ENCODE measurements around the gene DHH.

DNA sequence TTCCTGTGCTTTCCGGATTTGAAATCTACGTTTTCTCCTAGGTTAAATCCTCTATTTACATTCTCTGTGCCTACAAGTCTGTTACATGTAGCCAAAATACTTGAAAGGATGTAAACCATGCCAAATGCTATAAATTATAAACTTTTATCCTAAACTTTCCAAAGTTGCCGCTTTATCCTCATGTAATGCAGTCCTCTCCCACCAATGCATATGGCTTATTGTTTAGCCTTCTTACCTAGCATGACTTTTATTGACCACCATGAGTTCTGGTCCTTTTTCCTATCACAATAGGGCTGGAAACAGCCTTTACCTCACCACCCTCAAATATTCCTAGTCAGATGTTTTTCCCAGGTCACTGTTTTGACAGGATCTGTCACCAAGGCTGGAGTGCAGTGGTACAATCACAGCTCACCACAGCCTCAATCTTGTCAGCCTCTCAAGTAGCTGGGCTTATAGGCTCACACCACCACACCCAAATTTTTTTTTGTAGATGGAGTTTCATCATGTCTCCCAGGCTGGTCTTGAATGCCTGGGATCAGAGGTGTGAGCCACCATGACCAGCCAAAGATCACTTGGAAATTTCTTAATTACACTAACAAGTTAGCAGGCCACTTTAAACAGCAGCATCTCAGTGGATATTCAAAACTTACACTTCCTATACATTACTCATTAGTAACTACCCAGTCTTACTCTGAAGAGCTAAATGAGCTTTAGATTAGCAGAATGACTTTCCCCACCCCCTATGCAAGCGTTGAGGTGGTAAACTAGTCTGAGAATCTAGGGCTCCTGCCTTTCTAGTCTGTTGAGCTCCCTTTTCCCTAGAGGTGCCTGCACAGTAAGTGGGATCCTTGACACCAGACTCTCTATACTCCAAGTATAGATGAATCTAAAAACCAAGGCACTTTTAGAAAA, 32.5 kb upstream of the DHH start:
- TF ChIP-seq, protein P1, sequence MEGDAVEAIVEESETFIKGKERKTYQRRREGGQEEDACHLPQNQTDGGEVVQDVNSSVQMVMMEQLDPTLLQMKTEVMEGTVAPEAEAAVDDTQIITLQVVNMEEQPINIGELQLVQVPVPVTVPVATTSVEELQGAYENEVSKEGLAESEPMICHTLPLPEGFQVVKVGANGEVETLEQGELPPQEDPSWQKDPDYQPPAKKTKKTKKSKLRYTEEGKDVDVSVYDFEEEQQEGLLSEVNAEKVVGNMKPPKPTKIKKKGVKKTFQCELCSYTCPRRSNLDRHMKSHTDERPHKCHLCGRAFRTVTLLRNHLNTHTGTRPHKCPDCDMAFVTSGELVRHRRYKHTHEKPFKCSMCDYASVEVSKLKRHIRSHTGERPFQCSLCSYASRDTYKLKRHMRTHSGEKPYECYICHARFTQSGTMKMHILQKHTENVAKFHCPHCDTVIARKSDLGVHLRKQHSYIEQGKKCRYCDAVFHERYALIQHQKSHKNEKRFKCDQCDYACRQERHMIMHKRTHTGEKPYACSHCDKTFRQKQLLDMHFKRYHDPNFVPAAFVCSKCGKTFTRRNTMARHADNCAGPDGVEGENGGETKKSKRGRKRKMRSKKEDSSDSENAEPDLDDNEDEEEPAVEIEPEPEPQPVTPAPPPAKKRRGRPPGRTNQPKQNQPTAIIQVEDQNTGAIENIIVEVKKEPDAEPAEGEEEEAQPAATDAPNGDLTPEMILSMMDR (IDR thresholded peaks at IDR 0.05): no peak
- no peak for TF ChIP-seq CREB1 (CRISPR knock-in tag; IDR thresholded peaks at IDR 0.05)
- TF ChIP-seq ZNF317 (CRISPR knock-in tag; IDR thresholded peaks at IDR 0.05; ENCODE audit: borderline replicate concordance, low read depth): no peak
- no peak for TF ChIP-seq TCF7 (CRISPR knock-in tag; IDR thresholded peaks at IDR 0.05; ENCODE audit: low read depth)
- TF ChIP-seq IRF2 (CRISPR knock-in tag; IDR thresholded peaks at IDR 0.05; ENCODE audit: borderline replicate concordance, low read depth): no peak
- TF ChIP-seq, protein P2, sequence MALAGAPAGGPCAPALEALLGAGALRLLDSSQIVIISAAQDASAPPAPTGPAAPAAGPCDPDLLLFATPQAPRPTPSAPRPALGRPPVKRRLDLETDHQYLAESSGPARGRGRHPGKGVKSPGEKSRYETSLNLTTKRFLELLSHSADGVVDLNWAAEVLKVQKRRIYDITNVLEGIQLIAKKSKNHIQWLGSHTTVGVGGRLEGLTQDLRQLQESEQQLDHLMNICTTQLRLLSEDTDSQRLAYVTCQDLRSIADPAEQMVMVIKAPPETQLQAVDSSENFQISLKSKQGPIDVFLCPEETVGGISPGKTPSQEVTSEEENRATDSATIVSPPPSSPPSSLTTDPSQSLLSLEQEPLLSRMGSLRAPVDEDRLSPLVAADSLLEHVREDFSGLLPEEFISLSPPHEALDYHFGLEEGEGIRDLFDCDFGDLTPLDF (CRISPR knock-in tag; IDR thresholded peaks at IDR 0.05): no peak
- TF ChIP-seq TEAD1 (CRISPR knock-in tag; IDR thresholded peaks at IDR 0.05): no peak
- no peak for TF ChIP-seq JUN (CRISPR knock-in tag; IDR thresholded peaks at IDR 0.05)
- TF ChIP-seq, protein P3, sequence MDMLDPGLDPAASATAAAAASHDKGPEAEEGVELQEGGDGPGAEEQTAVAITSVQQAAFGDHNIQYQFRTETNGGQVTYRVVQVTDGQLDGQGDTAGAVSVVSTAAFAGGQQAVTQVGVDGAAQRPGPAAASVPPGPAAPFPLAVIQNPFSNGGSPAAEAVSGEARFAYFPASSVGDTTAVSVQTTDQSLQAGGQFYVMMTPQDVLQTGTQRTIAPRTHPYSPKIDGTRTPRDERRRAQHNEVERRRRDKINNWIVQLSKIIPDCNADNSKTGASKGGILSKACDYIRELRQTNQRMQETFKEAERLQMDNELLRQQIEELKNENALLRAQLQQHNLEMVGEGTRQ (CRISPR knock-in tag; IDR thresholded peaks at IDR 0.05): no peak
- no peak for TF ChIP-seq SP1 (CRISPR knock-in tag; conservative IDR thresholded peaks at IDR 0.05)
- TF ChIP-seq, protein P4, sequence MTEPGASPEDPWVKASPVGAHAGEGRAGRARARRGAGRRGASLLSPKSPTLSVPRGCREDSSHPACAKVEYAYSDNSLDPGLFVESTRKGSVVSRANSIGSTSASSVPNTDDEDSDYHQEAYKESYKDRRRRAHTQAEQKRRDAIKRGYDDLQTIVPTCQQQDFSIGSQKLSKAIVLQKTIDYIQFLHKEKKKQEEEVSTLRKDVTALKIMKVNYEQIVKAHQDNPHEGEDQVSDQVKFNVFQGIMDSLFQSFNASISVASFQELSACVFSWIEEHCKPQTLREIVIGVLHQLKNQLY (CRISPR knock-in tag; IDR thresholded peaks at IDR 0.05): no peak
- no peak for TF ChIP-seq NFYB (CRISPR knock-in tag; conservative IDR thresholded peaks at IDR 0.05; ENCODE audit: low read depth)
